ENCODE measurements around the gene MRC2. TPM values are rescaled to one million over a fixed set of nuclear protein-coding genes. Genes with fewer than 3 reads are reported as not detected.

Gene MRC2
- total RNA-seq, 3 donors from 2014 or later (not counting 1 experiment from before 2014, with no cell fraction given): 0.23 to 0.54 (median 0.50) TPM

DNA sequence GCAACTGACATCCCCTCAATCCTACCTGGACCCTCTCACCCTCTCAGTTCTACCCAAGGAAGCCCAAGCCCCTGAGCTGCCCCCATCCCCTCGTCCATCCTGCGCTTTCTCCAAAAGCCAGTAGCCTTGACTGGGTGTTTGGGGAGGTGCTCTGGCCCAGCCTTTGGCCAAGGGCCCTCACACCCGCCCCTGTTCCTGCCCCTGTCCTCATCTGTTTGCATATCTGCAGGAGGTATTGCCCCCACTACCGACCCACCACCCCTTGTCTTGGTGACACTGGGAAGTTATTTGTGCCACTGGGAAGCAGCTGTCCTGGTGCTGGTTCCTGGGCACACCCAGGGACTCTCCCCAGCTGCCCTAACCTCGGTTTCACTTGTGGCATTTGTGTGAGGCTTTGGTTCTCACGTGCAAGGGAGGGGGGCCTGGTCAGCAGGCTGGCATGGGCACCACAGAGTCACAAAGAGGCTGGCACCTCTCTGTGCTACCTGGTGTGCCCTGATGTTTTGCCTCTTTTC is 75.3 kb downstream of the MRC2 start:
- Histone ChIP-seq H3K4me3 (ENCODE audit: low read length) (no peak overlapping the region), H3K4me1 (ENCODE audit: control insufficient read depth, insufficient read depth, low read length) (peaks cover 23% of the 10 kb centered on the region), H3K27me3 (ENCODE audit: control insufficient read depth, insufficient read depth, low read length) (no peaks in the 10 kb centered on the region), H3K9me3 (ENCODE audit: control insufficient read depth, insufficient read depth, low read length) (no peaks in the 10 kb centered on the region), H3K36me3 (ENCODE audit: control insufficient read depth, insufficient read depth, low read length) (no peaks in the 10 kb centered on the region), H3K27ac (ENCODE audit: low read length) (no peak overlapping the region)
- peak overlapping the region; percentile 13 for H3K4me3 Mint-ChIP-seq
- H3K4me1 Mint-ChIP-seq: peaks cover 10 to 12% of the 10 kb centered on the region in 2 donors
- H3K27ac Mint-ChIP-seq: peak overlapping the region in 1 of 2 donors; percentile 63
- DNase-seq: no peak
- 67% methylated on average over 6 of the region's 6 CpGs for WGBS (ENCODE audit: insufficient coverage)
- H3K36me3 Mint-ChIP-seq: no peaks in the 10 kb centered on the region
- peaks cover 0 to 2% of the 10 kb centered on the region in 2 donors for H3K27me3 Mint-ChIP-seq (ENCODE audit: low read depth in 2 of 2)
- TF ChIP-seq, protein P1, sequence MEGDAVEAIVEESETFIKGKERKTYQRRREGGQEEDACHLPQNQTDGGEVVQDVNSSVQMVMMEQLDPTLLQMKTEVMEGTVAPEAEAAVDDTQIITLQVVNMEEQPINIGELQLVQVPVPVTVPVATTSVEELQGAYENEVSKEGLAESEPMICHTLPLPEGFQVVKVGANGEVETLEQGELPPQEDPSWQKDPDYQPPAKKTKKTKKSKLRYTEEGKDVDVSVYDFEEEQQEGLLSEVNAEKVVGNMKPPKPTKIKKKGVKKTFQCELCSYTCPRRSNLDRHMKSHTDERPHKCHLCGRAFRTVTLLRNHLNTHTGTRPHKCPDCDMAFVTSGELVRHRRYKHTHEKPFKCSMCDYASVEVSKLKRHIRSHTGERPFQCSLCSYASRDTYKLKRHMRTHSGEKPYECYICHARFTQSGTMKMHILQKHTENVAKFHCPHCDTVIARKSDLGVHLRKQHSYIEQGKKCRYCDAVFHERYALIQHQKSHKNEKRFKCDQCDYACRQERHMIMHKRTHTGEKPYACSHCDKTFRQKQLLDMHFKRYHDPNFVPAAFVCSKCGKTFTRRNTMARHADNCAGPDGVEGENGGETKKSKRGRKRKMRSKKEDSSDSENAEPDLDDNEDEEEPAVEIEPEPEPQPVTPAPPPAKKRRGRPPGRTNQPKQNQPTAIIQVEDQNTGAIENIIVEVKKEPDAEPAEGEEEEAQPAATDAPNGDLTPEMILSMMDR (IDR thresholded peaks at IDR 0.05): no peak
- intact Hi-C loops (cut with micrococcal nuclease): loop anchor here (1.0 kb wide), 1 partner anchor 703 kb away; no protein-coding TSS in a partner anchor
- no peaks in the 10 kb centered on the region for H3K9me3 Mint-ChIP-seq
- ATAC-seq: no peak

DNA sequence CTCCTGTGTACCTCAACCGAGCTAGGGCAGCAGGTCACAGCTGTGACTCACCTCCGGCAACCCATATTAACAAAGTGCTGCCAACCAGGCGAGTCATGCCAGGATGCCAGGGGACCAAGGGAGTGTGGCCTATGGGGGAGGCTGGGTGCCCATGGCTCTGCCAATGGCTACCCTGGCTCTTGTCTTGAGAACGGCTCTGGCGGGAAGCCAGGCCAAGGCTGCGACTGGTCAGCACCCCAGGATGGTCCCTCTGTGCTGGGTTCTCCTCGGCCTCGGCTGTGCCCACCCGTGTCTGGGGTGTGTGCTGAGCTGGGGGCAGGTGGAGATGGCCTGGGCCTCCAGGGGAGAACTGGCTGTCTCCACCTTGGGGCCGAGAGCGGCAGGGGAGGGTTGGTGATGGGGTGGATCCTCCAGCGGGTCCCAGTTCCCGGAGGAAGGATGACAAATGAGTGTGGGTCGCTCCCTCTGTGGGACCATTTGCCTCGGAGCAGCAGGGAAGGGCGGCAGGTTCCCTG is 75.8 kb downstream of the MRC2 start:
- Mint-ChIP-seq H3K4me3 (peak overlapping the region; percentile 50), H3K4me1 (peaks cover 10 to 12% of the 10 kb centered on the region in 2 donors), H3K36me3 (no peaks in the 10 kb centered on the region), H3K27ac (peak overlapping the region in 1 of 2 donors; percentile 63), H3K9me3 (no peaks in the 10 kb centered on the region), H3K27me3 (ENCODE audit: low read depth in 2 of 2) (peaks cover 0 to 2% of the 10 kb centered on the region in 2 donors)
- ATAC-seq (peak in 1 of 3 donors; percentile 3), DNase-seq (no peak)
- Histone ChIP-seq H3K27me3 (ENCODE audit: control insufficient read depth, insufficient read depth, low read length) (no peaks in the 10 kb centered on the region), H3K36me3 (ENCODE audit: control insufficient read depth, insufficient read depth, low read length) (no peaks in the 10 kb centered on the region), H3K4me1 (ENCODE audit: control insufficient read depth, insufficient read depth, low read length) (peaks cover 23% of the 10 kb centered on the region), H3K27ac (ENCODE audit: low read length) (no peak overlapping the region), H3K9me3 (ENCODE audit: control insufficient read depth, insufficient read depth, low read length) (no peaks in the 10 kb centered on the region), H3K4me3 (ENCODE audit: low read length) (no peak overlapping the region)
- TF ChIP-seq, protein P1 (IDR thresholded peaks at IDR 0.05): no peak
- intact Hi-C loops (cut with micrococcal nuclease): loop anchor here (1.0 kb wide), 1 partner anchor 703 kb away; no protein-coding TSS in a partner anchor
- WGBS (ENCODE audit: insufficient coverage): 53% methylated on average over 16 of the region's 16 CpGs

DNA sequence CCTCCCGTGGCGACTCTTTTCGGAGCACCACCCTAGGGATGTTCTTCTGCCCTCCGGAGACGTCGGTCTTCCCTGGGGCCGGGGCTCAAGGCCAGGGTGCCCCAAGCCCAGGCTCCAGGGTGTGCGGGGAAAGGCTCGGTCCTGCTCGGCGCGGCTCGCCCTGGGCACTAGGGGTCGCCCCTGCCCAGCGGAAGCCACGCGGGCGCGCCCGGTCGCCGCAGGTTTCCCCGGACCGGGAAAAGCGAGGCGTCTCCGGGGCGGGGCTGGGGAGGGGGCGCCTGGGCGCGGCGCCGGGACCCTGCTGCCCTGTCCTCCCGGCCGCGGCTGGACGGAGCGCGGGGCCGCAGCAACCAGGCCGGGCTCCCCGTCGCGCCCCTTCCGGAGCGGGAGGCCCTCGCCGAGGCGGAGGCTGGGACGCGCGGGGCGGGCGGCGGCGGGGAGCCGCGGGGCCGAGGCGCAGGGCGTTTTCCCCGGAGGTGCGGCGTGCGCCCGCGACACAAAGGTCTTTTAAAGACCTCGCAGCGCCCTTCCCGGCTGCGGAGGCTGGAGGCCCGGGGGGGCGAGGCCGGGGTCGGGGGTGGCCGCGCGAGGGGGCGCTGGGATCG is 76.4 kb downstream of the MRC2 start:
- H3K36me3 ChIP-seq (ENCODE audit: control insufficient read depth, insufficient read depth, low read length): no peaks in the 10 kb centered on the region
- H3K4me1 ChIP-seq (ENCODE audit: control insufficient read depth, insufficient read depth, low read length): peaks cover 23% of the 10 kb centered on the region
- Mint-ChIP-seq H3K27ac (peak overlapping the region in 1 of 2 donors; percentile 63), H3K27me3 (ENCODE audit: low read depth in 2 of 2) (peaks cover 0 to 2% of the 10 kb centered on the region in 2 donors), H3K36me3 (no peaks in the 10 kb centered on the region), H3K4me1 (peaks cover 10 to 12% of the 10 kb centered on the region in 2 donors), H3K4me3 (peak overlapping the region; percentile 50), H3K9me3 (no peaks in the 10 kb centered on the region)
- H3K9me3 ChIP-seq (ENCODE audit: control insufficient read depth, insufficient read depth, low read length): no peaks in the 10 kb centered on the region
- peak; percentile 89 to 97 (median 94) for ATAC-seq
- intact Hi-C loops (cut with micrococcal nuclease): loop anchor here (1.0 kb wide), 2 partner anchors 264 to 702 kb away; no protein-coding TSS in a partner anchor
- peak overlapping the region; percentile 46 for H3K4me3 ChIP-seq (ENCODE audit: low read length)
- no peak overlapping the region for H3K27ac ChIP-seq (ENCODE audit: low read length)
- DNase-seq: peak; percentile 77 to 83
- WGBS (ENCODE audit: insufficient coverage): under 1% methylated on average over 80 of the region's 80 CpGs
- TF ChIP-seq, protein P1 (IDR thresholded peaks at IDR 0.05): peak; percentile 92
- no peaks in the 10 kb centered on the region for H3K27me3 ChIP-seq (ENCODE audit: control insufficient read depth, insufficient read depth, low read length)

Measured in natural killer cell (primary cell).